ENCODE measurements around the gene CNGB1. TPM values are rescaled to one million over a fixed set of nuclear protein-coding genes. Genes with fewer than 3 reads are reported as not detected.
"Not testable (repeated sequence)": the region's sequence is repeated elsewhere in the genome, so short reads cannot be mapped to it uniquely, and the experiment has no call there.

The CNGB1 gene
- polyA plus RNA-seq, 1 donor from 2014 or later, result not detected

DNA sequence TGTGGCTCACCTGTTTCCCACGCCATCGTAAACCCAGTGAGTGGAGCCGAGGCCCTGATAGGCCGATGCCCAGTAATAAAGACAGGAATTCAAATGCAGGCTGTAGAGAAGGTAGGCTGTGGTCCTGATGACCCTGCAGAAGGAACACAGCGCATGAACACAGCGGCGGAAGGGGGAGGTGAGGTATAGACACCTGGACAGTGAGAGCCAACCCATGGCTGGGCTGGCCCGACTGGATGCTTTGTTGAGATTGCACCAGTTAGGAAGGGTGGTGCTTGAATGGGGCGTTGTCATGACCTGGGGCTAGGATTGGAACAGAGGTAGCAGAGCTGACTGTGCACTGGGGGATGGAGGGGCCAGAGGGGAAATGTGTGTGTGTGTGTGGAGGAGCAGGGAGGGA lies 59.2 kb downstream of the CNGB1 start:
- no peak overlapping the region for H3K4me3 Mint-ChIP-seq
- H3K9me3 Mint-ChIP-seq, result no peaks in the 10 kb centered on the region
- H3K4me1 Mint-ChIP-seq, result peaks cover 0 to 1% (median 0%) of the 10 kb centered on the region in 3 donors
- H3K36me3 Mint-ChIP-seq, result no peaks in the 10 kb centered on the region
- peaks cover 11% of the 10 kb centered on the region for H3K27me3 Mint-ChIP-seq
- no peak overlapping the region for H3K27ac Mint-ChIP-seq

DNA sequence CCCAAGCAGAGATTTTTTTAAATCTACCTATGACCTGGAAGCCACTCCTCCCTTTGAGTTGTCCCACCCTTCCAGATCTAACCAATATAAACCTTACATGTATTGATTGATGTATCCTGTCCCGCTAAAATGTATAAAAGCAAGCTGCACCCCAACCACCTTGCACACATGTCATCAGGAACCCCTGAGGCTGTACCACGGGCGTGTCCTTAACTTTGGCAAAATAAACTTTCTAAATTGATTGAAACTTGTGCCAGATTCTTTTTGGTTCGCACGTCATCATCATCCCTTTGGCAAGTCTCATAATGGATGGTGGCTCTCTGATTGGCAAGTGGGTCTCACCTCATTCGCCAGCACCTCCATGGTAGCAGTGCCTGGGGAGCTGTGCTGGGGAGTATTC lies 60.2 kb downstream of the CNGB1 start:
- Mint-ChIP-seq H3K36me3 (no peaks in the 10 kb centered on the region), H3K27me3 (peaks cover 13% of the 10 kb centered on the region), H3K27ac (no peak overlapping the region), H3K4me3 (no peak overlapping the region), H3K4me1 (peaks cover 0 to 2% (median 1%) of the 10 kb centered on the region in 3 donors), H3K9me3 (no peaks in the 10 kb centered on the region)

DNA sequence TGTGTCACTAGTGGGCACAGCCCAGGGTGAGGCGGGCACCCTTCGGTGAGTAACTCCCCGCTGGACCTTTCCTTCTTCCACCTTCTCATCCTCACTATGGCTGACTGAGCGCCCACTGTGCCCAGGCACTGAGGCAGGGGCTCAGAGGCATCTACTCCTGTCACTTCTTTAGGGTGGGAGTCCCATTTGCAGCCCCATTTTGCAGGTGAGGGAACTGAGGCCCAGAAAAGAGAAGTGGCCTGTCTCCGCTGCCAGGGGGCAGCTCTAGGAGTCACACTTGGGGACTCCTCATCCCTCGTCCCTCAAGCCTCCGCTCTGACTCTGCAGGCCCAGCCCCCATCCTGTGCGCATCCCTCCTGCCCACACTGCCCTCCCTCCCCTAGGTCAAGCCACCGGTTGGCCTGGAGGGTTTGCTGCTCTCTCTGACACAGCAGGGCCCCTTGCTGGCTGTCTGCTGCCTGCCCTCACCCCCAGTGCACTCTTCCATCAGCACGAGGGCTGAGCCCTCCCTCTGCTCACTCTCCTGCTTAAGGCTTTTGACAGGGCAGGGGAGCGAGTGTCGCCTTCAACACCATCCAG lies 62.4 kb downstream of the CNGB1 start:
- H3K4me3 Mint-ChIP-seq, result no peak overlapping the region
- H3K4me1 Mint-ChIP-seq, result peaks cover 0 to 2% (median 0%) of the 10 kb centered on the region in 3 donors

DNA sequence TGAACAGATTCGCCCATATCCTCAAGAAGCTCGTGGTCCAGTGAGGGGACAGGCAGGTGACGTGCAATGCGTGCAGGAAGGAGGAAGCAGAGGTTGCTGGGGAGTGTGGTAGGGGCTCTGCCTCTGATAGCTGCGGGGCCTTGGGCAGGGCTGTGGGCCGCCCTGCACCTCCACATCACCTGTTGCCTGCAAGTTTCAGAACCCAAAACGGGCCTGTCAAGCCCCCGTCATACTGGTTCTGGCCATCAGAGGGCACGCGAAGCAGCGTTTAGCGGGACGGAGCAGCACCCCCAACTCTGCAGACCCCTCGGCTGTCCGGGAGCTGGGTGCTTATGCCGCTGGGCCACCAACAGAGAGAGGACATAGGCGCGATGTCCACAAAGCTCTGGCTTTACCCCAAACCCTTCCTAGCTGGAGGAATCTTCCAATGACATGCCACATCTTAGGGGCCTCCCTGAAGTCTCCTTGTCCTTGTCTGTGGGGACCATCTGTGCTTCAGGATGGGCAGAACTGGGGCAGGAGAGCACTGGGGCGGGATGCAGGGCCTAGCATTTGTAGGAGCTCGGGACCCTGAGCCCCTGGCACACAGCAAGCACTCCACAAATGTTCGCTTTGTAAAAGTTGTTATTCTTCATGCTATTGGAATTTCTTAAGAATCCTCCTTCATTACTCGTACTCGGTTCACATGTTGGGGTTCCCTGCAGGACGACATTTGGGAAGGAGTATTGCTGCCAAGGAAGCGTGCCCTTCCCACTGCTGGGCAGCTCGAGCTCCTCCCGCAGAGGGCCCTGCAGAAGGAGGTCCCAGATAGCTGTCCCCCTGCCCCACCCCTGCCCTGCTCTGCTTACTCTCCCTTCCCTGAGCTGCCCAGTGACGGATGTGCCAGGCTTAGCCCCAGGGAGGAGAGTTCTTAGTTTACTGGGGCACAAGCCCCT lies 64.3 kb downstream of the CNGB1 start:
- H3K9me3 Mint-ChIP-seq, result no peaks in the 10 kb centered on the region
- no peaks in the 10 kb centered on the region for H3K36me3 Mint-ChIP-seq
- peak overlapping the region in 1 of 3 donors; percentile 78 for H3K27ac Mint-ChIP-seq
- peaks cover 0 to 2% (median 0%) of the 10 kb centered on the region in 3 donors for H3K4me1 Mint-ChIP-seq
- no peak overlapping the region for H3K4me3 Mint-ChIP-seq
- peaks cover 22% of the 10 kb centered on the region for H3K27me3 Mint-ChIP-seq

More for the DNA sequence above, 62.4 kb downstream of the CNGB1 start:
- no peak overlapping the region for H3K27ac Mint-ChIP-seq
- peaks cover 17% of the 10 kb centered on the region for H3K27me3 Mint-ChIP-seq
- H3K9me3 Mint-ChIP-seq, result no peaks in the 10 kb centered on the region
- no peaks in the 10 kb centered on the region for H3K36me3 Mint-ChIP-seq

DNA sequence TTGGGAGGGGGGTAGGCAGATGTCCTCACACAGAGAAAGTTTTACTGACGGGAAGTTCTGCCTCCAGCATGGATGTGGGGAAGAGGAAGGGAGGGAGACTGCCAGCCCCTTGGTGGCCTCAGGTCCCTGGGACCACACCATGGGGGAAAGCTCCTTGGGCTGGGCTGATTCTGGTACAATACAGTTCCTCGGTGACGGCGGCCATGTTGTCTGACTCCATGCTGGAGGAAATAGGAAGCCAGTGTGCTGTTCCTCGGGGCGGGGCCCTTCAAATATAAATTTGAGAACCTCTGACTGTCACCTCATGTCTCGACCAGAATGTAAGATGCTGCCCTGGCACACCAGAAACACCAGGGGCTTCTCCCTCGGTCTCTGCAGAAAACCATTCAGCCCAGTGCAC lies 66.8 kb downstream of the CNGB1 start:
- Mint-ChIP-seq H3K9me3 (no peaks in the 10 kb centered on the region), H3K36me3 (no peaks in the 10 kb centered on the region), H3K4me1 (peaks cover 0 to 5% (median 2%) of the 10 kb centered on the region in 3 donors), H3K27ac (no peak overlapping the region), H3K4me3 (no peak overlapping the region), H3K27me3 (peaks cover 27% of the 10 kb centered on the region)

DNA sequence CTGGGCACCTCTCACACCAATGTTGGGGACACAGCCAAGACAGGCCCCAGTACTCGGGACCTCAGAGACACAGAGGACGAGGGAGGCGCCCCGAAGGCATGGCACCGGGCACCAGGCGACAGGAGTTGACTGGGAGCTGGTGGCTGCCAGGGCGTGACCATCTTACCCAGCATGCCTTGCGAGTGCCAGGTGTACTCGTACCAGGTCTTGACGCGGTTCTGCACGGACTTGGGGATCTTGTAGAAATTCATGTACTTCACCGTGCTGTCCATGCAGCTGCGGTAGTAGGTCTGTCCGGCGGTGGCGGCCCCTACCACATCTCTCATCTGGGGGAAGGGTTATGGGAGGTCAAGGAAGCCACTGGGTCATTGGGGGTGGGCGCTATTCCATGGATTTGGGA lies 67.3 kb downstream of the CNGB1 start:
- H3K27ac Mint-ChIP-seq, result no peak overlapping the region
- H3K9me3 Mint-ChIP-seq, result no peaks in the 10 kb centered on the region
- peaks cover 28% of the 10 kb centered on the region for H3K27me3 Mint-ChIP-seq
- no peak overlapping the region for H3K4me3 Mint-ChIP-seq
- no peaks in the 10 kb centered on the region for H3K36me3 Mint-ChIP-seq
- H3K4me1 Mint-ChIP-seq, result peaks cover 0 to 5% (median 2%) of the 10 kb centered on the region in 3 donors

DNA sequence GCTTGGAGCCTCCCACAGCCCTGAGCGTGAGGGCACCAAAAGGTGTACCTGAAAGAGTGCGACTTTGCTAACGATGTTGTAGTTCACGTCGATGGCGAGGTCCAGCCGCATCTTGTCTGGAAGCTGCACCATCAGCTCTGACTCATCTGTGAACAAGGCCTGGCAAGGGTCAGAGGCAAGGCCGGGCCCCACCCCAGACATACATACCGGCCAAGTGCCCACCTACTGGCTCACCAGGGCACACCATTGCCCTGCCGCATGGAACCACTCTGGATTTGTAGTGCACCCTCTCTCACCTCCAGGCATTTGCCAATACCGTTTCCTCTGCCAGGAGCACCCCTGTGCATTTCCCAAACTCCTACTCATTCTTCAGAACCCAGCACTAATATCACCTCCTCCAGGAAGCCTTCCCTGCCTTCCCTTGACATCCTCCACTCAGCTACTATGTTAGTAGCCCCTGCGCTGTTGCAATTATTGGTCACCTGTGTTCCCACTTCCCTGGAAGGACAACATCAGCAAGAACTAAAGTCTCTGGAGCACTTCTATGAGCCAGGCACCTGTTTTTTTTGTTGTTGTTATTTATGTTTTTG lies 69.4 kb downstream of the CNGB1 start:
- Mint-ChIP-seq H3K4me3 (no peak overlapping the region), H3K27ac (peak overlapping the region in 1 of 3 donors; percentile 16), H3K27me3 (peaks cover 33% of the 10 kb centered on the region), H3K36me3 (no peaks in the 10 kb centered on the region), H3K9me3 (no peaks in the 10 kb centered on the region), H3K4me1 (peaks cover 0 to 5% (median 2%) of the 10 kb centered on the region in 3 donors)

DNA sequence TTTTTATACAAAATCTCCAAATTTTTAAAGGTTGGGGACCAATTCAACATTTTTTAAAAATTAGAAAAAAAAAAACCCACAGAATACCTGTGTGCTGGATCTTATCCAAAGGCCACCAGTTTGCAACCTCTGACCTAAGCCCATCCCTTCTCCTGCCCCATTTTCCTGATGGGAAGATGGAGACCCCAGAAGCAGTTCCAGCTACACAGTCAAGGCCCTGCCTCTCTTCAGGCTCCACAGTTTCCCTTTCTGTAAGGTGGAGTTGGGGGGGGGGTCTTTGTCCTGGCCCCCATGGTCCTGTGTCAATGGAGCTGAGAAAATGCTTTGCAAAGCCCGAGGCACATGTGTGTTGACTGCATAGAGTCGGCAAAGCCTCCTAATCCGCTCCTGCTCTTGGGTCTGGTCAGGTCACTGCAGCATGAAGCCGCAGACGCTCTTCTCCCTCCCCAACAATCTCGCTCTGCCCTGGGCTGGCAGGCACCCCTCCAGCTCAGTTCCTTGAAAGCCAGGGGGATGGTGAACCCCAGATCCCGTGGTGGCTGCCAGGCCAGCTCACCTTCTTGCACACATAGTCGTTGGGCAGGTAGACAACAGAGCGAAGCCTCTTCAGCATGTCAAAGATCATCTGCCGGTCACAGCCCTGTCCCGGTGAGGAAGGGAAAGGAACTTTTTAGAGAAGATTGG lies 70.0 kb downstream of the CNGB1 start:
- H3K4me1 Mint-ChIP-seq, result peaks cover 0 to 3% (median 2%) of the 10 kb centered on the region in 3 donors
- no peak overlapping the region for H3K27ac Mint-ChIP-seq
- H3K9me3 Mint-ChIP-seq, result no peaks in the 10 kb centered on the region
- H3K27me3 Mint-ChIP-seq, result peaks cover 27% of the 10 kb centered on the region
- H3K36me3 Mint-ChIP-seq, result no peaks in the 10 kb centered on the region
- H3K4me3 Mint-ChIP-seq, result no peak overlapping the region

DNA sequence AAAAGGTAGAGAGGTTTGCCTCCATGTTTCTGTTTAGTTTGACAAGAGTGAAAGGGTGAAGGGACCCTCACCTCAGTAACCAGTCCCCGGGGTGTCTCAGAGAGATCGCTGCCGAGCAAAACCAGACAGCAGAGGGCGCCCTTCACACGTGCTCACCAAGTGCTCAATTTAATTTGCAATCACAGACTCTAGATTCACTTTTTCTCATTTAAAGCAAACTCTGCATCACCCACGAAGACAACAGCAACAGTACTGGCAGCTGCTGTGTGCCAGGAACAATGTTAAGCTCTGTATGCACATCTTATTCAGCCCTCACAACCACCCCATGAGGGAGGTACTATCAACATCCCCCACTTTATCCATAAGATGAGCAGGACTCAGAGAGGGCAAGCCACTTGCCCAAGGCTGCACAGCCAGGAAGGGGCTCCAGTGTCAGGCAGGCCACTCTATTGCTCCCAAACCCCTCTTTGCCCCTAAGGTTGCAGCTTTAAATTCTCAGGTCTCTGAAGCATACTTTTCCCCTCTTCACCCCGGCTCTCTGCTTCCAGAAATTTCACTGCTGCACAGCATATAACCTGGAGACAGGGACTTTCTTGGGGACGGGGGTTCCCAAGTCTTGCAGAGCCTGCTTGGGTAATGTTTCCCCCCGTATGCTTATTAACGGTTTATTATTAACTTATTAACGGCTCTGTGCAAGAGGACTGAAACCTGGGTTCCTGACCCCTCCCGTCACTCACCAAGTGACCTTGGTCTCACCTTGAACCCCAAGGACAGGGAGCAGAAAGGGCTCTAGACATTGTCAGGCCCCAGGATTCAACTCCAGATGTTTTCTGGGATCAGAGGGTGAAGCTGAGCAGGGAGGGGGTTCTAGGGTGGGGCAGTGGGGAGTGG lies 70.9 kb downstream of the CNGB1 start:
- Mint-ChIP-seq H3K9me3 (no peaks in the 10 kb centered on the region), H3K4me1 (peaks cover 0 to 3% (median 2%) of the 10 kb centered on the region in 3 donors)

DNA sequence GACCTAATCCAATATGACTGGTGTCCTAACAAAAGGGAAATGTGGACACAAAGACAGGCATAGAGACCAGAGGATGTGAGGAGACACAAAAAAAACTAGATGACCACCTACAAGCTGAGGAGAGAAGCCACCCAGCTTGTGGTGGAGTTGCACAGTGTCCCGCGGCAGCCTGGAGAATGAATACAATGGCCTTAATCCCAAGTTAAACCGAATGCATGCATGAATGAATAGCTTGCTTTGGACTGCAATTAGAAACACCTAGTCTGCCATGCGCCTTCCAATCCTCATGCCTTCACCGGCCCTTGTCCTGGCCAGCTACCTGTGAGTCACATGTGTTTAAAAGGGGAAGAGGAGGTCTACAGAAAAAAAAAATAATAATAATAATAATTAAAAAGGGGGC lies 72.0 kb downstream of the CNGB1 start:
- no peak overlapping the region for H3K27ac Mint-ChIP-seq
- peaks cover 24% of the 10 kb centered on the region for H3K27me3 Mint-ChIP-seq
- no peaks in the 10 kb centered on the region for H3K36me3 Mint-ChIP-seq
- peaks cover 0 to 4% (median 3%) of the 10 kb centered on the region in 3 donors for H3K4me1 Mint-ChIP-seq
- no peak overlapping the region for H3K4me3 Mint-ChIP-seq
- H3K9me3 Mint-ChIP-seq, result no peaks in the 10 kb centered on the region

More for the DNA sequence above, 70.9 kb downstream of the CNGB1 start:
- no peak overlapping the region for H3K27ac Mint-ChIP-seq
- peaks cover 23% of the 10 kb centered on the region for H3K27me3 Mint-ChIP-seq
- no peak overlapping the region for H3K4me3 Mint-ChIP-seq
- no peaks in the 10 kb centered on the region for H3K36me3 Mint-ChIP-seq

DNA sequence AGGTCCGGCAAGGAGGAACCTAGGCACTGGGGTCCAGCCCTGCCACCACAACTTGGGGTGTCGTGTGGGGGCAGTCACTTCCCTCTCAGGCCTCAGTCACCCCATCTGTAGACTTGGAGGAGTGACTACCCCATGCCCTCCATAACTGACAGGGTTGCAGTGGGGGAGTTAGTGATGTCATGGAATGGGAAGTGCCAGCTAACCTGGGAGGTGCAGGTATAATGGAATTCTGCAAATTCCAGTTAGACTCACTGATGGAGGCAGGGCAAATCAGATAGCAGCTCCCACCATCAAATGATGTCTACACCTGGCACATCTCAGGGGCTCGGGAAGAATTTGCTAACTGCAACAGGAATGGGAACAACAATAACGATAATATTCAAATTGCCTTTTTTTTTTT lies 72.9 kb downstream of the CNGB1 start:
- H3K4me3 Mint-ChIP-seq, result no peak overlapping the region
- peaks cover 0 to 6% (median 3%) of the 10 kb centered on the region in 3 donors for H3K4me1 Mint-ChIP-seq
- no peak overlapping the region for H3K27ac Mint-ChIP-seq
- H3K36me3 Mint-ChIP-seq, result no peaks in the 10 kb centered on the region
- peaks cover 20% of the 10 kb centered on the region for H3K27me3 Mint-ChIP-seq
- no peaks in the 10 kb centered on the region for H3K9me3 Mint-ChIP-seq

DNA sequence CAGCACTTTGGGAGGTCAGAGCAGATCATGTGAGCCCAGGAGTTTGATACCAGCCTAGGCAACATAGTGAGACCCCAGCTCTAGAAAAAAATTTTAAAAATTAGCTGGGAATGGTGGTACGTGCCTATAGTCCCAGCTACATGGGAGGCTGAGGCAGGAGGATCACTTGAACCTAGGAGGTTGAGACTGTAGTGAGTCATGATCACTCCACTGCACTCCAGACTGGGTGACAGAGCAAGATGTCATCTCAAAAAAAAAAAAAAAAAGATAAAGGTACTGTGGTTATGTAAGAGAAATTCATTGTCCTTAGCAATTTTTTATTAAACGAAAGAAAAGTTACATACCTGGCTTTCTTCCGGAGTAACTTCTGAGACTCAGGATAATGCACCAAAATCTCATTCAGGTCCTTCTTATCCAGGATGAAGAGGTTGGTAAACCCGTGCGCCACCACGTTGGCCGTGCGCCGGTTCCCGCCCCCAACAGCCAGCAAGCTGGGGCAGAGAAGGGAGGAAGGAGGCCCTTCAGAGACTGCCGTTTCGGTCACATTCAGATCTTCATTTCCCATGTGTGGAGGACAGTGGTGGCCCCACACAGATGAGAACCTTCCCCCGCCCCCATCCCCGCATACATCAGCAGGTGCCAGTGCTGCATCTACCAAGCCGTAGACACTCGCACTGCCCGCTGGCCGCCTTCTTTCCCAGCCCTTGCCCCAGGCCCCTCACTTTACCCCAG lies 73.7 kb downstream of the CNGB1 start:
- Mint-ChIP-seq H3K4me1 (peaks cover 0 to 6% (median 6%) of the 10 kb centered on the region in 3 donors), H3K27me3 (peaks cover 22% of the 10 kb centered on the region), H3K4me3 (no peak overlapping the region), H3K9me3 (no peaks in the 10 kb centered on the region), H3K36me3 (no peaks in the 10 kb centered on the region), H3K27ac (no peak overlapping the region)

DNA sequence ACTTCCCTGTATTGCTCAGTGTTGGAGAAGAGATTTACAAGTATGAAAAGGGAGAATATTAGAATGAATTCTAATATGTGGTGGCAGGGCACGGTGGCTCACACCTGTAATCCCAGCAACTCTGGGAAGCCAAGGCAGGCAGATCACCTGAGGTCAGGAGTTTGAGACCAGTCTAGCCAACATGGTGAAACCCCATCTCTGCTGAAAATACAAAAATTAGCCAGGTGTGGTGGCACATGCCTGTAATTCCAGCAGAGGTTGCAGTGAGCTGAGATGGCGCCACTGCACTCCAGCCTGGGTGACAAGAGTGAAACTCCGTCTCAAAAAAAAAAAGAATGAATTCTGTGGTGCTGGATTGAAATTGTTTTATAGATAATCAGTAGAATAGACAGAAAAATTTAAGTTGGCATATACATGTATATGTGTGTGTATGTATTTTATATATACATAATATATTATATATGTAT lies 75.8 kb downstream of the CNGB1 start:
- not testable (repeated sequence) for H3K36me3 Mint-ChIP-seq, H3K9me3 Mint-ChIP-seq, H3K4me1 Mint-ChIP-seq, H3K4me3 Mint-ChIP-seq, H3K27ac Mint-ChIP-seq
- peaks cover 30% of the 10 kb centered on the region for H3K27me3 Mint-ChIP-seq

Data from IgD-negative memory B cell (primary cell).